COLO668 (cell line): ENCODE measurements around the gene TBCD.
"Not testable (repeated sequence)": the region's sequence is repeated elsewhere in the genome, so short reads cannot be mapped to it uniquely, and the experiment has no call there.

Experiments used
- DNase-seq: peaks from one replicate; lab custom pipeline; 2025; ENCODE audit not compliant: unreplicated experiment; lab: John Stamatoyannopoulos, UW

Gene TBCD

DNA sequence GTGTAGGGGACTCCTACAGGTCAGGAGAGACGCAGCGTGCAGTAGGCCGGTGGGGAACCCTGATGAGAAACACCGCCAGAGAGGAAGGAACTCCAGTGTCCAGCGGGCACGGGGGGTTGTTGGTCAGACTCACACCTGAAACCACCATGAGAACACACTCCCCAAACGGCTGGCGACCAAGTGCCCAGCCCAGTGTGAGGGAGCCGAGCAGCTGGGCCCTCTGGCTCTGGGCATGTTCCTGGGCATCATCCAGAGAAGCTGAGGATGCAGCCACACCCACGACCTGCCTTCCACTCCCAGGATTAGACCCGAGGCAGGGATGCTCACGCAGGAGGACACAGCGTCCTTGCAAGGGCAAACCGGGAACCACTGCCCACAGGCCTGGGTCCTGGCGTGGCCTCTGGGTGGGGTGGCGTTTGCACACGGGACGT, 196.2 kb downstream of the TBCD start:
- no peak for DNase-seq

DNA sequence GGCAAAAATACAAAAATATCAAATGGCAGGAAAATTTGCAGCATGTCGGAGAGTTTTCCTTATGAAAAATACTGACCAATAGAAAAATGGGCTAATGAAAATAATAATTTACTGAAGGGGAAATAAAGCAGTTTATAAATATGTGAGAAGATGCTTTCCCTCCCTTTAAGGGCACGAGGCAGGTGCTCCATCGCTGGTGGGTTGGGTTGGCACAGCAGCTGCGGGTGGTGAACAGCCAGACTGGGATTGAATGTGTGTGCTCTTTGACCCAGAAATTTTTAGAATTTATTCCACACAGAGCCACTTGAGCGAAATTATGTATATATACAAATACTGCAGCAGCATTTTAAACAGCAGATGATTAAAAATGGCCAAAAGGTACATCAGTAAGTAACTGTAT, 197.1 kb downstream of the TBCD start:
- no peak for DNase-seq

DNA sequence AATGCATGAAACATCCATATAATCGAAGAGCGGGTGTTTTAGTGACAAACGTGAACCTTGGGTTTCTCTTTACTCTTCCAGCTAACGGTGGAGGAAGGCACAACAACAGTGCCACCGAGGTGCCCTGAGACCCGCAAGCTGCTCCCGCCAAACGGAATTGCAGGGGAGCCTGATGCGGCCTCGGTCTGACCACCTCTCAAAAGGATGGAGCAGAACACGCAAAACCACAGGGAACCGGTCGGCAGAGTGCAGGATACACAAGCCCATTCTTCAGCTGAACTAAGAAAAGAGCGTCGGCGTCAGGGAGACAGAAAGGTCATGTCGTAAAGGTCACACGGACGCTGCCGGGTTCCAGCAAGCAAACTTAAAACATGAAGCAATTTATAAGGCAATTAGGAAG, 197.5 kb downstream of the TBCD start:
- no peak for DNase-seq

DNA sequence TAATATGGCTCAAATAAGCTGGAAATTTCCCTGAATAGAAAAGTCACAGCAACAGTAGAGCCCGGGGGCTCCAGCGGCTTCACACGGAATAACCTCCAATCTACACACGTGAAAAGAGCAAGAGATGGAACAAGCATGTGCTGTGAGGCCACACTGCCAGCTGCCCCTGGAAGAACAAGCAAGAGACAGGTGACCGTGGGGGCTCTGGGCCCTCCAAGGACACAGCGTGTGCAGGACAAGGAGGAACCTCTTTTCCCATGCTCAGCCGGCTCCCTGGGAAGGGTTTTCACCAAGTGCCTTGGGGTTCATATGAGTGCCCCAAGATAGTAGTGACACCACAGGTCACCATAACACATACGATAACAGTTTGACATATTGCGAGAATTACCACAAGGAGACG, 198.1 kb downstream of the TBCD start:
- DNase-seq, result no peak

DNA sequence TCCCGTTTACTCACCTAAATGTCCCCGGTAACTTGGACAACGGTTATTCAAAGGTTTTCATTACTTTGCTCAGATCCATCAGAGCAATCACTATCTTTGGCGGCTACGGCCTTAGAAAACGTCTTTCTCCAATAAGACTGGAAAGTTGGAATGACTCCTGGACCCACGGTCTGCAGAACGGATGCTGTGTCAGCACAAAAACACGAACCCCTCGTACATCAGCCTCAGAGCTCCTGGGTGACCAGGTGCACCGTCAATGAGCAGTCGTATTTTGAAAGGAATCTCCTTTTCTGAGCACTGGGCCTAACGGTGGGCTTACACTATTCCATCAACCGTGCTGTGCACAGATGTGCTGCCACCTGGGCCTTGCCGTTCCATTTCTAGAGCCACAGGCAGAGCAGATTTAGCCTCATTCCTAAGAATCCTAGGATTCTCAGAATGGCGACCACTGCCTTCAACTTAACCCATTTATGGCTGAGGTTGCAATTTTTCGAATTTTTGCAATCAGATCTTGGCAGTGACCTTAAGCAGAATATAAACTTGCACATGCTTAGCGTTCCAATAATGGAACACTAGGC, 198.7 kb downstream of the TBCD start:
- DNase-seq, result no peak

DNA sequence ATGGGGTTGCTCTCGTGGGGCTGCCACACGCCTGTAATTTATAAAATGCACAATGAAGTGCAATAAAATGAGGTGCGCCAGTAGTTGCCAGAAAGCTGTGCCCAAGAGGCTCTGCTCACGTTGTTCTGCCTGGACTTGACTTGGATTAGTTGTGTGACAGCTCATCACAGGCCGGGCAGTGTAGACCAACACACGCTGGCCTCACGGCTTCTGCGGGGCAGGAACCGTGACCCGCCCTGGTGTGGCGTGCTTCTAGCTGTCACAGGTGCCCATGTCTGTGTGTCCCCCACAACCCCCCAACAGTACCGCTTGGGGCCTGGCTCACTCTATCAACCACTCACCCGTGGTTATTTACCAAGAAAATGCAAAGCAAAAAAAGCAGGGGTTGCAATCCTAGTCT, 200.2 kb downstream of the TBCD start:
- no peak for DNase-seq

DNA sequence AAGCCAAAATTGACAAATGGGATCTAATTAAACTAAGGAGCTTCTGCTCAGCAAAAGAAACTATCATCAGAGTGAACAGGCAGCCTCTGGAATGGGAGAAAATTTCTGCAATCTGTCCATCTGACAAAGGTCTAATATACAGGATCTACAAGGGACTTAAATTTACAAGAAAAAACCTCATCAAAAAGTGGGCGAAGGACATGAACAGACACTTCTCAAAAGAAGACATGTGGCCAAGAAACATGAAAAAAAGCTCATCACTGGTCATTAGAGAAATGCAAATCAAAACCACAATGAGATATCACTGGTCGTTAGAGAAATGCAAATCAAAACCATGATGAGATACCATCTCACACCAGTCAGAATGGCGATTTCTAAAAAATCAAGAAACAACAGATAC, 203.2 kb downstream of the TBCD start:
- not testable (repeated sequence) for DNase-seq

DNA sequence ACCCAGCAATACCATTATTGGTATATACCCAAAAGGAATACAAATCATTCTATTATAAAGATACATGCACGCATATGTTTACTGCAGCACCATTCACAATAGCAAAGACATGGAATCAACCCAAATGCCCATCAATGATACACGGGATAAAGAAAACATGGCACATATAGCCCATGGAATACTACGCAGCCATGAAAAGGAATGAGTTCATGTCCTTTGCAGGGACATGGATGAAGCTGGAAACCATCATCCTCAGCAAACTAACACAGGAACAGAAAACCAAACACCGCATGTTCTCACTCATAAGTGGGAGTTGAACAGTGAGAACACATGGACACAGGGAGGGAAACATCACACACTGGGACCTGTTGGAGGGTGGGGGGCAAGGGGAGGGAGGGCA, 203.8 kb downstream of the TBCD start:
- DNase-seq, result not testable (repeated sequence)

DNA sequence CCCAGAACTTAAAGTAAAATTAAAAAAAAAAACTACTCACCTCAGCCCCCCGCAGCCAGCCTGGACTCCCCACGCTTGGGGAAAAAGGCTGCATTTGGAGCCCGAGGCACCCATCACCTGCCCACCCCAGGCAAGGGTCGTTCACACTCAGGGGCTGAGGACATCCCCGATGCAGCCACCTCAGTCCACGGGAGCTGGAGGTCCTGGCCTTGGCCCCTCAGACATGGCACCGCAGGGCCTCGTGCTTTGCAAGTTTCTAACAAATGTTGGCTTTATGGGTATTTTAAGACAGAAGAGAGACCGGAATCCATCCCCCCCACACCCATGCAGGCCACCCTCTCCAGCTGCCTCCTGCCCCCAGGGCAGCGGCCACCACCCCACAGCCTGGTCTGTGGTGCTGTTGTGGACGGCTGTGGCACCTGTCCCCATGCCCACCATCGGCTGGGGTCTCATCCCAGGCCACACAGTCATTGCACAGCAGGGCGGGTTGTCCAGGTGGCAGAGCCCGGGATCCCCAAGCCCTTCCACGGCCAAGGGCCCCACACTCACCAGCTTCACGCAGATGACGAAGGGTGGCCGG, 204.4 kb downstream of the TBCD start:
- DNase-seq, result no peak

DNA sequence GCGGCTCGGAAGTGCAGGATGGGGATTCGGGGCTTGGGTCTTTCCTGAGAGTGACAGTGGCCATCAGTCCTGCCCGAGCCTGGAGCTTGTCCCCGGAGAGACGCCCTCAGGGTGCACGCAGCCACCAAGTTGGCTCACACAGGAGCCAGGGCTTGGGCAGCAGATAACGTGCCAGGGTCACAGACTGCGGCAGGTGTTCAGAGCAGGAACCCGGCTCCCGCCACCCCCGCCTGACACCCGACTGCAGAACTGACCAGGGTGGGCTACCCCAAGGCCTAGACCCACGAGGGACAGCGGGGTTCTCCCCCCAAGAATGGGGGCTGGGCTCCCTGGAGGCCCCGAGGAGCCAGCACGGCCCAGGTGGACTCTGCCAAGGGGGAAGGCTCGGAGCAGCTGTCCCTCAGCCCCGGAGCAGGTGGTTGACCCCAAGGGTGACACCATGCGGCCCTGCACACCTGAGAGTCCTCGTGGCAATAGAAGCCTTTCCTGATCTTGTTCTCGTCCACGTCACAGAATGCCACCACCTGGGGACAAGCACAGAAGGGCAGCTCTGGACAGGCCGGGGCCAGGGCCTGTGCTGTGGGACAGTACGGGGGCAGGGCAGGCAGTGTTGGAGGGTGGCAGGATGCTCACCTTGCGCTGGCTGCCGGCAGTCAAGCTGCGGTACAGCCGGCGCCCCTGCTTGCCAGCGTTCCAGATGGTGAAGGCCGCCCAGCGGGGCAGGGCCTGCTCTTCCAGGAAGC, 205.0 kb downstream of the TBCD start:
- no peak for DNase-seq

DNA sequence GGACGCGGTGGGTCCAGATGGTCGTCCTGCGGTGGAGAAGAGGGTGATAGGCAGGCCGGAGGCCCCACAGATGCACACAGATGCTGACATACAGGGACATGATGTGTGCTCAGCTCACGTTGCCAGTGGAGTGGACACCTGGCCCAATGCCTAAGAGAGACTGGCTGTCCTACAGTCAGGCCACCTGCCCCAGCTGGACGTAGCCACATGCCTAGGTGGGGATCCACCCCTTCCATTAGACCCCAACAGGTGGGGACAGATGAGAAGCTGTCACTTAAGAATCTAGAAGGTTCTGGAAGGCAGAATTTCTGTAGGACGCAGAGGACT, 205.6 kb downstream of the TBCD start:
- no peak for DNase-seq

DNA sequence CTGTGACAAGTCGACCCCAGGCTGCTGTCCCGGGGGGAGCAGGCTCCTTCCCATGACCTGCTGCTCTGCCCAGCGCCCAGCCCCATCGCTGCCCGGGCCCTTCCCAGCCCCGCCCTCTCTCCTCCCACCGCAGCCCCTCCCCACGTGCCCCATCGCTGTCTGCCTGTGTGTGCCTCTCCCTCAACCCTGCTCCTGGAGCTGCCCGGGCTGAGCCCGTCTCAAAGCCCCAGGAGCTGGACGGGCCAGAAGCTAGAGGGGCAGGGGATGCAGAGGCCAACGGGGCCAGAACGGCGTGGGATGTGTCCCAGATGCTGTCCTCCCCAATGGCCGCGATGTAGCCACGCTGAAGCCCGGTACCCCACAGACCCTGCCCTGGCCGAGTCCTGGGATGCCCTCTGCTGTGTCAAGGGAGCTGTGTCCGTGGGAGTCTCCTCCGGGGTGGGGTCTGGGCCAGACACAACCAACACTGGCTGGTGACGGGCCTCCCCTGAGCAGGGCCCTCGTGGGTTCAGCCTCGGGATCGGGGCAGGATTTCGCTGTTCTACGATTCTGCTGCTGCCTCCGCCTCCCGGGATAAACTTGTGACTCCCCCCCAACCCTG, 206.2 kb downstream of the TBCD start:
- DNase-seq, result no peak

DNA sequence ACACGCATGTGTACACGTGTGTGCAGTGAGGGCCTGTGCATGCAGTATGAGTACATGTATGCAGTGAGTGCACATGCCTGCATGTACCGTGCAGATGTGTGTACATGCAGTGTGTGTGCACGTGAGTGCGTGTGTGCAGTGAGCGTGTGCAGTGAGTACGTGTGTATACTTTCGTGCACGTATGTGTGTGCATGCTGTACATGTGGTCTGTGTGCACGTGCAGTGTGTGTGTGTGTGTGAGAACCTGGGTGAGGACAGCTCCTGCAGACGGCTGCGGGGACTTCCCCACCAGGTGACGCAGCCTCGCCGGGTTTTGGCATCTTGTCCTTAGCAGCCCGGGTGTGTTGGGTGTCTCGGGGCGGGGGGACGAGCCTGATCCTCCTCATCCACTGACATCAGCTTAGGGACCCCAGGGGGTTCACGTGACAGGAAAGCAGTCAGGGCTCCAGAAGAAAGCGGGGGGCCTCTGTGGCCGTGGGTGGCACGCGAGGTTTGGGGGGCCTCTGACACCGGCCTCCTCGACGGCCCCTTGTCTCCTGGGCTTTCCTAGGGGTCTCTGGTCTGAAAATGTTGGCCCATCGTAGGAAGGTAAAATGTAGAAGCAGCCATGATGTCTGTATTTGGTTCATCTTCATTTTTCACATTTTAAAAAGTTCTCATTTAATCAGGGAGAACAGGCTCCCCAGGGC, 207.5 kb downstream of the TBCD start:
- no peak for DNase-seq

DNA sequence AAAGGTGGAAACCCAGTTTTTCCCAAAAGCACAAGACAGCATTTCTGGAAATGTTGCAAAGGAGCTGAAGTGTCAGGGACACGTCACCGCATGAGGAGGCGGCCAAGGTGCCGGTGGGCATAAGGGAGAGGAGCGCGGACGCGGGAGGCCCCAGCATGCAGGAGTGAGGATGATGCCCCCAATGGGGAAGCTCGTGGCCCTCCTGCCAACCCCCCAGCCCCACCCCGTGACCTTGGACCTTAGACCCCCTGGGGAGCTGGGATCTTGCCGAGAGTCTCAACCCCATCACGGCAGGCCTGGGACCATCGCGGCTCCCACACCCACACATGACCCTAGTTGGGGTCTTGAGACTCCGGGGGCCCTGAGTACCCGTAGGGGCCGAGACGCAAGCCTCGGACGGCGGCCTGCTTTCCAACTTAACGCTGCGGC, 208.1 kb downstream of the TBCD start:
- DNase-seq, result no peak

DNA sequence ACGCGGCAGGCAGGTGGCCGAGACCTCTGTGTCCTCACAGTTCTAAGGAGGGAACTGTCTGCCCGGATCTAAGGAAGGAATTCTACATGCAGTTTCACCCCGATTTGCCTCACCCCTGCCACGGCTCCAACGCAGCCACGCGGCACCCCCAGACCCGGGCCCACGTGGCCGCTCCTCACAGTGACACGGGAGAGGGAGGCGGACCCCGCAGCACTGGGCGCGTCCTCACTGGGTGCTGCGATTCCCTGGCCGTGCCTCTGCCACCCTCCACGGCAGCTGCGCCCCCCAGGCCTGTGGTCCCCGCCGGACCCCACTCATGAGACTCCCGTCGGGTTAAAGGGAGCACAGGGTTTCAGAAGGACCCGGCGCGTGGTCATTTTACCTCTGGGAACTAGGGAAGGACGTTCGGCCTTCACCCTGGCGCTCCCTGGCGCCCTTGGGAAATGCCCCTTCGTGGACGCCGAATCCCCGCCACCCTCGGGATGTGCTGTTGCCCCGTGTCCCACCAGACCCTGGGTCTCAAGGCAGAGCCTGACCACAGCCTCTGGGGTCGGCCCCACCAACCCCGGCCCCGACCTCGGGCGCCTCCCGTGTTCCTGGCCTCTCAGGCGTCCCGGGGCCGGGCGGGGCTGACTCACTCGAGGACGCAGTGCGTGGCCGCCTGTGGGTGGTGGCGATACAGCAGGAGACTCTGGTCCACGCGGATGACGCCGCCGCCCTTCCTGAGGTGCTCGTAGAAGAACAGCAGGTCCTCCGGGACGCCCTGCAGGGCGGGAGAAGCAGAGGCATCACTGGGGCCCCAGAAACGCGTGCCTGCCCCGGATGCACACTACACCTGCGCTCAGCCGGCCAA, 208.8 kb downstream of the TBCD start:
- DNase-seq, result no peak

DNA sequence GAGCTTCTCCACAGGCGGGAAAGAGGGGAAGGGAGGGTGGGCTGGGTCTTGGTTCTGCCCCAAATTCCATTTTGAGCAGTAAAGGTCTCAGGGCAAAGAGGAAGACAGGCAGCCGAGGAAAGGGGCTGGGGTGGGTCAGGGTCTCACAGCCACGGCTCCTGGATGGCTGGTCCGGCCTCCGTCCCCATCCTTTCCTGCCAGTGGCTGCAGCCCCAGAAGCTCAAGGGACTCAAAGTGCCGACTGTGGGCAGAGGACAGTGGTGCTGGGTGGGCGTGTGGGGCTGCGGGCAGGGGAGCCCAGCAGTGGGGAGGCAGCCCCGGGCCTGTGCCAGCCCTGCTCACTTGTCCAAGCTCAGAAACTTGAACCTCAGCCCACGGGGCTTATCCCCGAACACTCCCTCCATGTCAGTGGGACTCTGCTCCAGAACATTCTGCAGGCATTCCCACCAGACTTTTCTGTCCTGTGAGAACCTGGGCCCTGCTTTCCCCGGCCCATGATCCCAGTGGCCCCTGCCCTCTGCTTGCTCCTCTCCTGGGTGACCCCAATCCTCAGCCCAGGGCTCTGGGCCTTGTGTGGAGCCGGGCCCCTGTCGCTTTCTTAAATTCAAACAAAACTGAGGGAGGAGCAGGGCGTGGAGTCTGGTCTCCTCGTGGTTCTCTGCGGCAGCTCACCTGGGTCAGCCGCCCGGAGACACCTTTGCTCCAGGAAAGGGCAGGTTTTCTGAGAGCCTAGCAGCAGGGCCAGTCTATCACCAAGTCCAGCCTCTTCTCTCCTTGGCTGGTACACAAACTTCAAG, 209.7 kb downstream of the TBCD start:
- DNase-seq, result no peak

DNA sequence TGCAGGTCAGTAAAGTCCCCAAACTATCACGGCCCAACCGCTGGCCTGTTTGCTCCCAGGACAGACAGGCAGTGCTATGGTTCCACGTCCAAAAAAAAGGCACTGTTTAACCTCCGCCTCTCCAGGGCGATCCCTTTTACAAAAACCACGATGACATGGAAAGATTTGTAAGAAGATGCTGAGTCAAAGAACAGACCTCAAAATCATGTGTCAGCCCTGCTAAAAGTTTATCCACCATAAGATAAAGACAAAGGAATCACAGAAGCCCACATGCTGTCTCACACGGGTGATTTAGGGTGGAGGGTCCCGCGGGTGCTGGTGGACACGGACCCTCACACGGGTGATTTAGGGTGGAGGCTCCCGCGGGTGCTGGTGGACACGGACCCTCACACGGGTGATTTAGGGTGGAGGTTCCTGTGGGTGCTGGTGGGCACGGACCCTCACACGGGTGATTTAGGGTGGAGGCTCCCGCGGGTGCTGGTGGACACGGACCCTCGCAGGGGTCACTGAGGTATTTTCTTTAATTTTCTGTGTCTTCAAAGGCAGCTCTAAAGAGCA, 210.4 kb downstream of the TBCD start:
- no peak for DNase-seq

DNA sequence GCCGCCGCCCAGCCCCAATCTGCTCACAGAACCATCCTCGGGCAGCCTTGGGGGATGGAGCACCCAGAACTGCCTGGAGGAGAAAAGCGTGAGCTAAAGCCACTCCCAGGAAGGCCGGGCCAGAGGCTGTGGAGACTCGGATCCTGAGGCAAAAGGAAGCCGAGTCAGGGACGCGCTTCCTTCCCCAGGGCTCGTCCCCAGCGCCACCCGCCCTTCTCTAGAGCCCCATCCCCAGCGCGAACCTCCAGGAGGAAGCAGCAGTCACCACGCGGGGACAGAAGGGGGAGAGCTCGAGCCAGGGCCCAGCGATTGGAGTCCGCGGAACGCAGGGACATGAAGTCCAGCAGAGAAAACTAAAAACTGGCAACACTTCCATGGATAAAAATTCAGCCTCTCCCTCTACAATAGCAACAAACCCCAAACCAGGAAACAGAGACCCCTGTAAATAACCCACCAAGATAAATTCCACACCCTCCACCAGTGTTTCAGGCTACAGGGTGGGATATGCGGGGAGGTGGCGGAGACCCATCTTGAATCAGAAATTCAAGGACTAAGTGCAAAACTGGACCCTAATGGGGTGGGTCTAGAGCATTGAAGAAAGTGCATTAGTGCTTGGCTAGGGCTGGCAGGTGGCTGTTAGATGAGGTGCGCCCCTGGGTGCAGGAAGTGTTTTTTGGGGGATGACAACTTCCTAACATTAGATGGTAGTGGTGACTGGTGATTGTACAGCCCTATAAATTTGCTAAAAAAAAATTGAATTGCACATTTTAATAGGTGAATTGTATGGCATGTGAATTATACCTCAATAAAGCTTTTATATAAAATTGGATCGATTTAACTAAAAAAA, 211.5 kb downstream of the TBCD start:
- DNase-seq, result peak; percentile 1

DNA sequence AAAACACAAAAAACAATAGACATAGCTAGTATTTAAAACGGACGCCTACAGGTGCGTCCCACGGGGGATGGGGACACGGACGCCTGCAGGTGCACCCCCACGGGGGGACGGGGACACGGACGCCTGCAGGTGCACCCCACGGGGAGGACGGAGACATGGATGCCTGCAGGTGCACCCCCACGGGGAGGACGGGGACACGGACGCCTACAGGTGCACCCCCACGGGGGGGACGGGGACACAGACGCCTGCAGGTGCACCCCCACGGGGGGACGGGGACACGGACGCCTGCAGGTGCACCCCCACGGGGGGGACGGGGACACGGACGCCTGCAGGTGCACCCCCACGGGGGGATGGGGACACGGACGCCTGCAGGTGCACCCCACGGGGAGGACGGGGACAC, 212.6 kb downstream of the TBCD start:
- not testable (repeated sequence) for DNase-seq
